GM13977 (cell line): ENCODE results near the gene RIOK2.
A peak's percentile ranks its signal among the peaks of the same experiment; 100 is the strongest.

Source experiments
- DNase-seq: peaks from one replicate; pipeline ENCODE4 v3.0.0; 2012; ENCODE audit warnings: low spot score
- CTCF ChIP-seq: IDR thresholded peaks from 2 replicates; pipeline ENCODE4 v1.5.1; 2012; ENCODE audit warnings: mild to moderate bottlenecking, control low read depth; ENCODE audit not compliant: insufficient read depth; ENCODE audit errors: extremely low read depth, missing control alignments
- in situ Hi-C: fragments of 300-500 bp; cut with MboI; formaldehyde crosslinking; loops from one replicate; pipeline ENCODE4 v1.12.0; 2022; ENCODE audit warnings: low sequenced_read_pairs, low pct_unique_long_range_greater_than_20kb, mixed read lengths, inconsistent platforms; ENCODE audit not compliant: unreplicated experiment

RIOK2 gene

GRCh38 chr5:97183100-97183929, at the start of gene RIOK2:
TSS of gene RIOK2 (minus strand) at chr5:97183247. CDS start at chr5:97183191, 56 bp downstream.
- peak; percentile 78 for DNase-seq
- no peak for TF ChIP-seq CTCF
- in situ Hi-C loops = no loop called here

GRCh38 chr5:97231025-97231636, 48.1 kb upstream of the RIOK2 start:
- TF ChIP-seq CTCF = peak; percentile 79
- in situ Hi-C loops = loop anchor here (25.0 kb wide), 1 partner anchor 306 kb away; no protein-coding TSS in a partner anchor
- DNase-seq = peak; percentile 38

GRCh38 chr5:97229688-97230285, 46.7 kb upstream of the RIOK2 start:
- DNase-seq = no peak
- in situ Hi-C loops = loop anchor here (25.0 kb wide), 1 partner anchor 308 kb away; no protein-coding TSS in a partner anchor
- TF ChIP-seq CTCF = no peak

GRCh38 chr5:97229196-97229595, 46.1 kb upstream of the RIOK2 start:
- in situ Hi-C loops = loop anchor here (25.0 kb wide), 1 partner anchor 308 kb away; no protein-coding TSS in a partner anchor
- TF ChIP-seq CTCF = no peak
- no peak for DNase-seq

GRCh38 chr5:97225222-97225621, 42.2 kb upstream of the RIOK2 start:
- in situ Hi-C loops = loop anchor here (25.0 kb wide), 1 partner anchor 312 kb away; no protein-coding TSS in a partner anchor
- no peak for DNase-seq
- TF ChIP-seq CTCF = no peak

- in situ Hi-C loops = loop anchor here (25.0 kb wide), 1 partner anchor 1813 kb away; no protein-coding TSS in a partner anchor
- no peak for DNase-seq
- no peak for TF ChIP-seq CTCF
These were observed 41.2 kb upstream of the RIOK2 start for GRCh38 chr5:97224112-97224750.
